HEK293T (cell line): ENCODE measurements around the gene SRGAP1.

Experiments used
- FOXK2 ChIP-seq: fragments of 450-650 bp; IDR thresholded peaks from 2 replicates; pipeline ENCODE4 v1.6.1; 2016; ENCODE audit warnings: mild to moderate bottlenecking
- FOXM1 ChIP-seq: fragments of 450-650 bp; IDR thresholded peaks from 2 replicates; pipeline ENCODE4 v1.6.1; 2017; ENCODE audit warnings: mild to moderate bottlenecking, borderline replicate concordance
- HDGF ChIP-seq: fragments of 450-650 bp; IDR thresholded peaks from 2 replicates; pipeline ENCODE4 v1.6.1; 2017; ENCODE audit warnings: antibody characterized with exemption, borderline replicate concordance
- LEF1 ChIP-seq: fragments of 450-650 bp; IDR thresholded peaks from 2 replicates; pipeline ENCODE4 v1.6.1; 2017; ENCODE audit warnings: mild to moderate bottlenecking, borderline replicate concordance
- PKNOX1 ChIP-seq: fragments of 450-650 bp; IDR thresholded peaks from 2 replicates; pipeline ENCODE4 v1.6.1; 2016
- SUZ12 ChIP-seq: fragments of 450-650 bp; IDR thresholded peaks from 2 replicates; pipeline ENCODE4 v1.6.1; 2016; ENCODE audit warnings: mild to moderate bottlenecking

GRCh38 chr12:63921157-63921556 lies 76.7 kb downstream of the SRGAP1 start:
- no peak for TF ChIP-seq LEF1
- TF ChIP-seq PKNOX1: no peak
- TF ChIP-seq SUZ12: no peak
- TF ChIP-seq FOXK2: no peak
- no peak for TF ChIP-seq HDGF
- TF ChIP-seq FOXM1: no peak
